HG03025 (cell line): ENCODE data around the gene C16orf74.

Experiments used
- ATAC-seq: cut with Tn5 transposase; IDR thresholded peaks from one replicate; pipeline ENCODE4 v1.9.1; 2021; ENCODE audit warnings: mild to moderate bottlenecking, moderate library complexity; ENCODE audit not compliant: unreplicated experiment, low FRiP score

Gene C16orf74

GRCh38 chr16:85720302-85720637 lies 30.6 kb downstream of the C16orf74 start:
- no peak for ATAC-seq

- no peak for ATAC-seq
Observed at GRCh38 chr16:85719605-85720301, 31.1 kb downstream of the C16orf74 start.

- ATAC-seq, result no peak
Observed at GRCh38 chr16:85718682-85719081, 32.2 kb downstream of the C16orf74 start.

- no peak for ATAC-seq
Observed at GRCh38 chr16:85718153-85718477, 32.8 kb downstream of the C16orf74 start.

GRCh38 chr16:85717393-85718152 lies 33.3 kb downstream of the C16orf74 start:
- ATAC-seq, result no peak

GRCh38 chr16:85716680-85717038 lies 34.2 kb downstream of the C16orf74 start:
- no peak for ATAC-seq

- no peak for ATAC-seq
Observed at GRCh38 chr16:85716022-85716679, 34.7 kb downstream of the C16orf74 start.

- no peak for ATAC-seq
Observed at GRCh38 chr16:85715169-85716021, 35.5 kb downstream of the C16orf74 start.

GRCh38 chr16:85712801-85713200 lies 38.1 kb downstream of the C16orf74 start:
- no peak for ATAC-seq

GRCh38 chr16:85711982-85712587 lies 38.8 kb downstream of the C16orf74 start:
- ATAC-seq, result no peak

GRCh38 chr16:85710732-85711131 lies 40.2 kb downstream of the C16orf74 start:
- no peak for ATAC-seq

GRCh38 chr16:85709766-85710585 lies 40.9 kb downstream of the C16orf74 start:
- ATAC-seq, result no peak

- ATAC-seq, result no peak
Observed at GRCh38 chr16:85708338-85708737, 42.6 kb downstream of the C16orf74 start.

- ATAC-seq, result no peak
Observed at GRCh38 chr16:85707528-85708095, 43.3 kb downstream of the C16orf74 start.

GRCh38 chr16:85706449-85707034 lies 44.4 kb downstream of the C16orf74 start:
- no peak for ATAC-seq

- no peak for ATAC-seq
Observed at GRCh38 chr16:85704900-85705846, 45.7 kb downstream of the C16orf74 start.

- no peak for ATAC-seq
Observed at GRCh38 chr16:85704011-85704410, 46.9 kb downstream of the C16orf74 start.

GRCh38 chr16:85699628-85700027 lies 51.3 kb downstream of the C16orf74 start:
- no peak for ATAC-seq
